SK-N-SH treated with all-trans-retinoic acid at 6 μM for 48 hours (cell line): Measurements from ENCODE around the gene SLC66A1.

Experiments
- CSDC2 ChIP-seq: fragments of 250-450 bp; sonication (Bioruptor Pico); IDR thresholded peaks from 2 replicates; pipeline ENCODE4 v1.5.0; 2020; ENCODE audit warnings: mild to moderate bottlenecking, moderate library complexity
- ISL1 ChIP-seq: fragments of 250-450 bp; sonication (Bioruptor Pico); IDR thresholded peaks from 2 replicates; pipeline ENCODE4 v2.1.2; 2022; ENCODE audit warnings: mild to moderate bottlenecking, moderate library complexity
- RARB ChIP-seq: fragments of 250-450 bp; sonication (Bioruptor Pico); IDR thresholded peaks from 2 replicates; pipeline ENCODE4 v1.8.0; 2021; ENCODE audit warnings: mild to moderate bottlenecking, moderate library complexity
- TCF4 ChIP-seq: fragments of 250-450 bp; sonication (Bioruptor Pico); IDR thresholded peaks from 2 replicates; pipeline ENCODE4 v1.8.0; 2021; ENCODE audit warnings: mild to moderate bottlenecking, moderate library complexity, borderline replicate concordance
- ZC3H10 ChIP-seq: fragments of 250-450 bp; sonication (Bioruptor Pico); IDR thresholded peaks from 2 replicates; pipeline ENCODE4 v1.5.1; 2021; ENCODE audit warnings: mild to moderate bottlenecking, moderate library complexity
- ZFP30 ChIP-seq: fragments of 450-650 bp; formaldehyde crosslinking; IDR thresholded peaks from 2 replicates; pipeline ENCODE4 v1.5.0; 2022; ENCODE audit warnings: mild to moderate bottlenecking, moderate library complexity
- ZNF565 ChIP-seq: fragments of 450-650 bp; formaldehyde crosslinking; conservative IDR thresholded peaks from 2 replicates; pipeline ENCODE4 v1.5.0; 2020; ENCODE audit warnings: low read depth, mild to moderate bottlenecking, moderate library complexity
- TF ChIP-seq, protein P1 (sequence below): fragments of 250-450 bp; sonication (Bioruptor Pico); IDR thresholded peaks from 2 replicates; pipeline ENCODE4 v1.5.0; 2020; ENCODE audit warnings: mild to moderate bottlenecking, moderate library complexity
- TF ChIP-seq, protein P2 (sequence below): fragments of 250-450 bp; sonication (Bioruptor Pico); IDR thresholded peaks from 2 replicates; pipeline ENCODE4 v1.5.1; 2020; ENCODE audit warnings: low read depth, mild to moderate bottlenecking, moderate library complexity
- TF ChIP-seq, protein P3 (sequence below): fragments of 250-450 bp; sonication (Bioruptor Pico); IDR thresholded peaks from 2 replicates; pipeline ENCODE4 v1.8.0; 2021; ENCODE audit warnings: low read depth, mild to moderate bottlenecking, moderate library complexity, borderline replicate concordance
- TF ChIP-seq, protein P4 (sequence below): fragments of 250-450 bp; sonication (Bioruptor Pico); IDR thresholded peaks from 2 replicates; pipeline ENCODE4 v1.8.0; 2020; ENCODE audit warnings: mild to moderate bottlenecking, moderate library complexity, borderline replicate concordance

DNA sequence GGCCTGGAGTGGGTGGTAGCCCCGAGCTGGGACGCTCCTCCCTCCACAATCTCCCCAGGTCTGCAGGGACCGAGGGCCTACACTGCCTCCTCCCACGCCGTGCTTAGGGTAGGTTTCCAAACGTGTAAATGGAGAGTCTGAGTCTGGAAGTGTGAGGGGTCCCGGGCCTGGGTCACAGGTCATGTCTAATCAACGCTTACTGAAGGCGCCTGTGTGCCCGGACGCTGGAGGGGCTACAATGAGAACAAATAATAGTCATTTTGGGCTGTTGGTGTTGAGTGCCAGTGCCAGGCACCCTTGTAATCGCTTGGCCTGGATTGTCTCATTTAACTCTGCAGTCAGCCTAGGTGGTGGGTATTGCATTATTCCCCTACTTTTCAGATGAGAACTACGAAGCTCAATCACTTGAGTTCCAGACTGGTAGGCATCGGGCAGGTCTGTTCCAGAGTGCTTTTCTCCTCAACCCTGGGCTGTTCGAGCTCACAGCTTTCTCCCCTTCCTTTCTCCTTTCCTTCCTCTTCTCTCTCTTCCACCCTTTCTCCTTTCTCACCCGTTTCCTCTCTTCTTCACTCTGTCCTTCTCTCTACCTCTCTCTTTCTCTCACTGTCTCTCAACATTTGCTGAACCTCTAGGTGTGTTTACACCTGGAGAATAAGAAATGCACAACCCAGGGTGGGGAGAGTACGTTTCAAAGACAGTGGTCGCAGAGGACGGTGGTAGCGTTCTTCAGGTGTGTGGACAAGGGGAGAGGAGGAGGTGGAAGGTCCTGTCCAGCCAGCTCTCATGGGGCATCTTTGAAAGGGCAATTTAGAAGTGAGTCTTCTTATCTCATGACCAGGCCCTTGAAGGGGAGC is 883 bp downstream of the SLC66A1 start:
- TF ChIP-seq, protein P1, sequence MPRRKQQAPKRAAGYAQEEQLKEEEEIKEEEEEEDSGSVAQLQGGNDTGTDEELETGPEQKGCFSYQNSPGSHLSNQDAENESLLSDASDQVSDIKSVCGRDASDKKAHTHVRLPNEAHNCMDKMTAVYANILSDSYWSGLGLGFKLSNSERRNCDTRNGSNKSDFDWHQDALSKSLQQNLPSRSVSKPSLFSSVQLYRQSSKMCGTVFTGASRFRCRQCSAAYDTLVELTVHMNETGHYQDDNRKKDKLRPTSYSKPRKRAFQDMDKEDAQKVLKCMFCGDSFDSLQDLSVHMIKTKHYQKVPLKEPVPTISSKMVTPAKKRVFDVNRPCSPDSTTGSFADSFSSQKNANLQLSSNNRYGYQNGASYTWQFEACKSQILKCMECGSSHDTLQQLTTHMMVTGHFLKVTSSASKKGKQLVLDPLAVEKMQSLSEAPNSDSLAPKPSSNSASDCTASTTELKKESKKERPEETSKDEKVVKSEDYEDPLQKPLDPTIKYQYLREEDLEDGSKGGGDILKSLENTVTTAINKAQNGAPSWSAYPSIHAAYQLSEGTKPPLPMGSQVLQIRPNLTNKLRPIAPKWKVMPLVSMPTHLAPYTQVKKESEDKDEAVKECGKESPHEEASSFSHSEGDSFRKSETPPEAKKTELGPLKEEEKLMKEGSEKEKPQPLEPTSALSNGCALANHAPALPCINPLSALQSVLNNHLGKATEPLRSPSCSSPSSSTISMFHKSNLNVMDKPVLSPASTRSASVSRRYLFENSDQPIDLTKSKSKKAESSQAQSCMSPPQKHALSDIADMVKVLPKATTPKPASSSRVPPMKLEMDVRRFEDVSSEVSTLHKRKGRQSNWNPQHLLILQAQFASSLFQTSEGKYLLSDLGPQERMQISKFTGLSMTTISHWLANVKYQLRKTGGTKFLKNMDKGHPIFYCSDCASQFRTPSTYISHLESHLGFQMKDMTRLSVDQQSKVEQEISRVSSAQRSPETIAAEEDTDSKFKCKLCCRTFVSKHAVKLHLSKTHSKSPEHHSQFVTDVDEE = no peak
- no peak for TF ChIP-seq TCF4 (CRISPR knock-in tag)
- TF ChIP-seq, protein P2, sequence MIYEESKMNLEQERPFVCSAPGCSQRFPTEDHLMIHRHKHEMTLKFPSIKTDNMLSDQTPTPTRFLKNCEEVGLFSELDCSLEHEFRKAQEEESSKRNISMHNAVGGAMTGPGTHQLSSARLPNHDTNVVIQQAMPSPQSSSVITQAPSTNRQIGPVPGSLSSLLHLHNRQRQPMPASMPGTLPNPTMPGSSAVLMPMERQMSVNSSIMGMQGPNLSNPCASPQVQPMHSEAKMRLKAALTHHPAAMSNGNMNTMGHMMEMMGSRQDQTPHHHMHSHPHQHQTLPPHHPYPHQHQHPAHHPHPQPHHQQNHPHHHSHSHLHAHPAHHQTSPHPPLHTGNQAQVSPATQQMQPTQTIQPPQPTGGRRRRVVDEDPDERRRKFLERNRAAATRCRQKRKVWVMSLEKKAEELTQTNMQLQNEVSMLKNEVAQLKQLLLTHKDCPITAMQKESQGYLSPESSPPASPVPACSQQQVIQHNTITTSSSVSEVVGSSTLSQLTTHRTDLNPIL (CRISPR knock-in tag) = no peak
- no peak for TF ChIP-seq ISL1
- TF ChIP-seq ZC3H10 (CRISPR knock-in tag) = no peak
- TF ChIP-seq, protein P3, sequence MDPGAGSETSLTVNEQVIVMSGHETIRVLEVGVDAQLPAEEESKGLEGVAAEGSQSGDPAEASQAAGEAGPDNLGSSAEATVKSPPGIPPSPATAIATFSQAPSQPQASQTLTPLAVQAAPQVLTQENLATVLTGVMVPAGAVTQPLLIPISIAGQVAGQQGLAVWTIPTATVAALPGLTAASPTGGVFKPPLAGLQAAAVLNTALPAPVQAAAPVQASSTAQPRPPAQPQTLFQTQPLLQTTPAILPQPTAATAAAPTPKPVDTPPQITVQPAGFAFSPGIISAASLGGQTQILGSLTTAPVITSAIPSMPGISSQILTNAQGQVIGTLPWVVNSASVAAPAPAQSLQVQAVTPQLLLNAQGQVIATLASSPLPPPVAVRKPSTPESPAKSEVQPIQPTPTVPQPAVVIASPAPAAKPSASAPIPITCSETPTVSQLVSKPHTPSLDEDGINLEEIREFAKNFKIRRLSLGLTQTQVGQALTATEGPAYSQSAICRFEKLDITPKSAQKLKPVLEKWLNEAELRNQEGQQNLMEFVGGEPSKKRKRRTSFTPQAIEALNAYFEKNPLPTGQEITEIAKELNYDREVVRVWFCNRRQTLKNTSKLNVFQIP (CRISPR knock-in tag) = no peak
- TF ChIP-seq, protein P4, sequence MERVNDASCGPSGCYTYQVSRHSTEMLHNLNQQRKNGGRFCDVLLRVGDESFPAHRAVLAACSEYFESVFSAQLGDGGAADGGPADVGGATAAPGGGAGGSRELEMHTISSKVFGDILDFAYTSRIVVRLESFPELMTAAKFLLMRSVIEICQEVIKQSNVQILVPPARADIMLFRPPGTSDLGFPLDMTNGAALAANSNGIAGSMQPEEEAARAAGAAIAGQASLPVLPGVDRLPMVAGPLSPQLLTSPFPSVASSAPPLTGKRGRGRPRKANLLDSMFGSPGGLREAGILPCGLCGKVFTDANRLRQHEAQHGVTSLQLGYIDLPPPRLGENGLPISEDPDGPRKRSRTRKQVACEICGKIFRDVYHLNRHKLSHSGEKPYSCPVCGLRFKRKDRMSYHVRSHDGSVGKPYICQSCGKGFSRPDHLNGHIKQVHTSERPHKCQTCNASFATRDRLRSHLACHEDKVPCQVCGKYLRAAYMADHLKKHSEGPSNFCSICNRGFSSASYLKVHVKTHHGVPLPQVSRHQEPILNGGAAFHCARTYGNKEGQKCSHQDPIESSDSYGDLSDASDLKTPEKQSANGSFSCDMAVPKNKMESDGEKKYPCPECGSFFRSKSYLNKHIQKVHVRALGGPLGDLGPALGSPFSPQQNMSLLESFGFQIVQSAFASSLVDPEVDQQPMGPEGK = no peak
- no peak for TF ChIP-seq ZNF565
- no peak for TF ChIP-seq ZFP30 (CRISPR knock-in tag)
- no peak for TF ChIP-seq RARB (CRISPR knock-in tag)
- TF ChIP-seq CSDC2 (CRISPR knock-in tag) = no peak
